GM19099 (cell line): ENCODE measurements around the gene STXBP1.
A peak's percentile ranks its signal among the peaks of the same experiment; 100 is the strongest.

Experiments
- POLR2A ChIP-seq: IDR thresholded peaks from 3 replicates; pipeline ENCODE4 v1.6.1; 2011; ENCODE audit warnings: low read depth; ENCODE audit not compliant: insufficient read length; ENCODE audit errors: extremely low read depth

STXBP1 gene

GRCh38 chr9:127733614-127734013 is 121.5 kb downstream of the STXBP1 start:
- no peak for TF ChIP-seq POLR2A

GRCh38 chr9:127734247-127734746 is 122.2 kb downstream of the STXBP1 start:
- TF ChIP-seq POLR2A: no peak

GRCh38 chr9:127734747-127735529 is 122.9 kb downstream of the STXBP1 start, which contains the start of gene TOR2A:
TOR2A (minus strand) TSS chr9:127735294; CDS start chr9:127735270, 24 bp downstream.
- TF ChIP-seq POLR2A: peak; percentile 76

- TF ChIP-seq POLR2A: no peak
These were observed 123.6 kb downstream of the STXBP1 start for GRCh38 chr9:127735530-127736185.

- TF ChIP-seq POLR2A: no peak
These were observed 126.6 kb downstream of the STXBP1 start for GRCh38 chr9:127738666-127739065.

- TF ChIP-seq POLR2A: no peak
These were observed 127.7 kb downstream of the STXBP1 start for GRCh38 chr9:127739614-127740330.

GRCh38 chr9:127741831-127742434 is 129.9 kb downstream of the STXBP1 start:
- no peak for TF ChIP-seq POLR2A
